Smooth muscle cell (in vitro differentiated cells): ENCODE results near the gene TMEM30B. TPM values are rescaled to one million over a fixed set of nuclear protein-coding genes. Genes with fewer than 3 reads are reported as not detected.

Experiments
- DNase-seq: peaks from one replicate; lab custom pipeline; 2025; ENCODE audit not compliant: unreplicated experiment; lab: John Stamatoyannopoulos, UW
- H2AFZ ChIP-seq: fragments of 200-600 bp; sonication (generic); 2 replicates; pipeline ENCODE4 v1.6.0; 2016; ENCODE audit warnings: antibody characterized with exemption, low read depth, mild to moderate bottlenecking
- H3F3A ChIP-seq: fragments of 200-600 bp; sonication (generic); 2 replicates; pipeline ENCODE4 v1.6.0; 2017; ENCODE audit warnings: antibody characterized with exemption, low read depth
- H3K27ac ChIP-seq: fragments of 200-600 bp; sonication (generic); 2 replicates; pipeline ENCODE4 v1.5.1; 2016; ENCODE audit warnings: low read depth, mild to moderate bottlenecking
- H3K27me3 ChIP-seq: fragments of 200-600 bp; sonication (generic); 2 replicates; pipeline ENCODE4 v1.6.1; 2016; ENCODE audit warnings: low read depth, mild to moderate bottlenecking
- H3K36me3 ChIP-seq: fragments of 200-600 bp; sonication (generic); 2 replicates; pipeline ENCODE4 v1.5.1; 2016; ENCODE audit warnings: low read depth
- H3K4me1 ChIP-seq: fragments of 200-600 bp; sonication (generic); 2 replicates; pipeline ENCODE4 v1.5.1; 2016; ENCODE audit warnings: low read depth
- H3K4me2 ChIP-seq: fragments of 200-600 bp; sonication (generic); 2 replicates; pipeline ENCODE4 v1.6.0; 2016; ENCODE audit warnings: mild to moderate bottlenecking
- H3K4me3 ChIP-seq: fragments of 200-600 bp; sonication (generic); 2 replicates; pipeline ENCODE4 v1.5.1; 2016; ENCODE audit warnings: mild to moderate bottlenecking
- H3K79me2 ChIP-seq: fragments of 200-600 bp; sonication (generic); 2 replicates; pipeline ENCODE4 v1.6.0; 2016; ENCODE audit warnings: low read depth, mild to moderate bottlenecking
- H3K9ac ChIP-seq: fragments of 200-600 bp; sonication (generic); 2 replicates; pipeline ENCODE4 v1.6.0; 2016; ENCODE audit warnings: low read depth
- H3K9me3 ChIP-seq: fragments of 200-600 bp; sonication (generic); replicated peaks from 2 replicates; pipeline ENCODE4 v1.5.1; 2016; ENCODE audit warnings: low read depth
- H4K20me1 ChIP-seq: fragments of 200-600 bp; sonication (generic); 2 replicates; pipeline ENCODE4 v1.6.0; 2016; ENCODE audit warnings: low read depth
- CTCF ChIP-seq: fragments of 200-600 bp; sonication (generic); IDR thresholded peaks from 2 replicates; pipeline ENCODE4 v1.5.1; 2017; ENCODE audit warnings: borderline replicate concordance, mild to moderate bottlenecking, antibody characterized with exemption; ENCODE audit not compliant: insufficient read depth, poor library complexity, severe bottlenecking
- WGBS: methylation state at CpG from one replicate; pipeline ENCODE4 v1.1.7; 2016; ENCODE audit warnings: low lambda C conversion rate; 5-methylcytosine and 5-hydroxymethylcytosine counted together
- polyA plus RNA-seq: library from polyadenylated mRNA; unstranded; fragments of >200 nt; fragmentation: Nextera tagmentation; extraction: Ambion mirVana; gene quantifications from 2 replicates; pipeline ENCODE4 v1.2.1, GENCODE V29; 2016
- total RNA-seq: library from RNA; depleted of rRNA; stranded (reverse); fragments of >200 nt; gene quantifications from 2 replicates; pipeline ENCODE4 v1.2.3, GENCODE V29; 2014

The TMEM30B gene
- total and polyA plus RNA-seq, 2 experiments from 2014 or later: 0.16 to 3.1 TPM

- no peak overlapping the region for H2AFZ ChIP-seq
- H3K4me3 ChIP-seq: no peak overlapping the region
- TF ChIP-seq CTCF: no peak
- H3K9me3 ChIP-seq: no peaks in the 10 kb centered on the region
- no peak for DNase-seq
- no peak overlapping the region for H3K27ac ChIP-seq
- H3K79me2 ChIP-seq: no peaks in the 10 kb centered on the region
- H3K4me2 ChIP-seq: no peak overlapping the region
- 93% methylated on average over 2 of the region's 2 CpGs for WGBS
- H3K9ac ChIP-seq: no peak overlapping the region
- no peaks in the 10 kb centered on the region for H4K20me1 ChIP-seq
- peaks cover 34% of the 10 kb centered on the region for H3K27me3 ChIP-seq
- no peaks in the 10 kb centered on the region for H3K4me1 ChIP-seq
- H3F3A ChIP-seq: no peaks in the 10 kb centered on the region
- no peaks in the 10 kb centered on the region for H3K36me3 ChIP-seq
These were observed 9.6 kb downstream of the TMEM30B start for GRCh38 chr14:61271552-61271951.

DNA sequence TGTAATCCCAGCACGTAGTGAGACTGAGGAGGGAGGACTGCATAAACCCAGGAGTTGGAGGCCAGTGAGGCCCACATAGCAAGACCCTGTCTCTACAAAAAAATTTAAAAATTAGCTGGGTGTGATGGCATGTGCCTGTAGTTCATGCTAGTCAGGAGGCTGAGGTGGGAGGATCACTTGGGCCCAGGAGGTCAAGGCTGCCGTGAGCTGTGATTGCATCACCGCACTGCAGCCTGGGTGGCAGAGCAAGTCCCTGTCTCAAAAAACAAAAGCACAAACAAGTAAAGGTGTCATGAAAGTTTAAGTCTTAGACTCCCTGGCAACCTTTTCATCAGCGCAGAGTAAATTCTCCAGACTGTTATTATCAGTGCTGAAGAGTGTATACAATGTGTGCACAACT is 10.4 kb downstream of the TMEM30B start:
- no peaks in the 10 kb centered on the region for H3K9me3 ChIP-seq
- H3F3A ChIP-seq: no peaks in the 10 kb centered on the region
- H2AFZ ChIP-seq: no peak overlapping the region
- whole genome bisulfite sequencing: 65% methylated on average over 4 of the region's 4 CpGs
- TF ChIP-seq CTCF: no peak
- no peaks in the 10 kb centered on the region for H3K79me2 ChIP-seq
- H3K4me3 ChIP-seq: no peak overlapping the region
- H3K4me1 ChIP-seq: no peaks in the 10 kb centered on the region
- no peaks in the 10 kb centered on the region for H4K20me1 ChIP-seq
- H3K9ac ChIP-seq: no peak overlapping the region
- peaks cover 32% of the 10 kb centered on the region for H3K27me3 ChIP-seq
- H3K36me3 ChIP-seq: no peaks in the 10 kb centered on the region
- H3K27ac ChIP-seq: no peak overlapping the region
- no peak for DNase-seq
- no peak overlapping the region for H3K4me2 ChIP-seq

DNA sequence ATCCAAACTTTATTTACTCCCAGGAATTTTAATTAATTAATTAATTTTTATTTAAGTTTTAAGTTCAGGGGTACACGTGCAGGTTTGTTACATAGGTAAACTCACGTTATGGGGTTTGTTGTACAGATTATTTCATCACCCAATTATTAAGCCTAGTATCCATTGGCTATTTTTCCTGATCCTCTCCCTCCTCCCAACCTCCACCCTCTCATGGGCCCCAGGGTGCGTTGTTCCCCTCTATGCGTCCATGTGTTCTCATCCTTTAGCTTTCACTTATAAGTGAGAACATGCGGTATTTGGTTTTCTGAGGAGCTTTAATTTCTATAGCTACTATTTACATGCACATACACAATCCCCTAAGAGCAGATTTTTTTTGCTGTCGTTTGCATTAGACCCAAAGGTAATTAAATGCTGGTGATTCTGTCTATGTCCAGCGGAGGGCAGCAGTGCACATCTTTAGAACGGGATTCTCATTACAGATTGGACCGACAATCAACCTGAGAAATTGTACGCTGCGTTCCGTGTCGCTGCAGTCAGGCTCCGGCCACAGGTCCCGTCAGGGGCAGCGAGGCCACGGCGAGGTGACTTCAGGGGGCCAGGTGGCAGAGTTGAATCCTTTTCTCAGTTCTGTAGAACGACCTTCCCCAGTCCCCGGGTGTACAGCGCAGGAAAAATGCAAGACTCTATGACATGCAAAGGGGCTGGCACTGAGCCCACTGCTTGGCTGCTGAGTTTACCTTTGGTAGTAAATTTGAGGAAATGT is 11.6 kb downstream of the TMEM30B start:
- Histone ChIP-seq H3K27ac (no peak overlapping the region), H3K27me3 (peaks cover 31% of the 10 kb centered on the region), H2AFZ (peak overlapping the region; percentile 80), H3K9me3 (no peaks in the 10 kb centered on the region), H3F3A (no peaks in the 10 kb centered on the region), H3K36me3 (no peaks in the 10 kb centered on the region), H3K79me2 (no peaks in the 10 kb centered on the region), H4K20me1 (no peaks in the 10 kb centered on the region), H3K4me2 (peak overlapping the region; percentile 89), H3K4me1 (no peaks in the 10 kb centered on the region), H3K9ac (no peak overlapping the region), H3K4me3 (peak overlapping the region; percentile 49)
- peak; percentile 12 for DNase-seq
- peak; percentile 66 for TF ChIP-seq CTCF
- WGBS: 17% methylated on average over 21 of the region's 21 CpGs

DNA sequence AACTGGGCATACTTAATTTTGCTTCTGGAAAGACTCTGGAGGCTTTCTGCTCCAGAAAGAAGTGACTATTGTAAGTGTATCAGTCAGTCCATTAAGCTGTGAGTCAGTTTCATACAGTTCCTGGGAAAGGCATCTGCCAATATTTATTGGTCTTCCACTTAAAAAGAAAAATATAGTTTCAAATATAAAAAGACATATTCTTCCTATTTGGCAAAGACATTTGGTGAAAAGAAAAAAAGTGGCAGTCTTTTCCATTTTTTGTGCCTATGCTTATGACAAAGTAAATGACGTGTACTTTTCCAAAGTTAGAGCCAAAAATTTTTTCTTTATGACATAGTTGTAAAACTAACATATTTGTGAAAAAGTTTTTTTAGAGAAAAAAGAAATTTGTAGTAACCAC is 12.3 kb downstream of the TMEM30B start:
- H3K36me3 ChIP-seq: no peaks in the 10 kb centered on the region
- 49% methylated on average over 1 of the region's 1 CpG for WGBS
- H3K79me2 ChIP-seq: no peaks in the 10 kb centered on the region
- H3K4me1 ChIP-seq: no peaks in the 10 kb centered on the region
- H3K4me3 ChIP-seq: no peak overlapping the region
- no peak overlapping the region for H3K9ac ChIP-seq
- DNase-seq: no peak
- no peak for TF ChIP-seq CTCF
- H3K27me3 ChIP-seq: peaks cover 29% of the 10 kb centered on the region
- H3K9me3 ChIP-seq: no peaks in the 10 kb centered on the region
- H2AFZ ChIP-seq: no peak overlapping the region
- no peaks in the 10 kb centered on the region for H4K20me1 ChIP-seq
- no peaks in the 10 kb centered on the region for H3F3A ChIP-seq
- H3K27ac ChIP-seq: no peak overlapping the region
- no peak overlapping the region for H3K4me2 ChIP-seq
